Dermis microvascular lymphatic vessel endothelial cell (primary cell): Measurements from ENCODE around the gene TRIM40. TPM values are rescaled to one million over a fixed set of nuclear protein-coding genes. Genes with fewer than 3 reads are reported as not detected.

Experiments used
- DNase-seq, 2 donors: peaks; one replicate each; pipeline versions ENCODE4 v3.0.0 to v3.0.0-alpha.2; 2010; ENCODE audit warnings: low read depth in 2 of 2
- total RNA-seq: library from RNA; depleted of rRNA; stranded (reverse); fragments of >200 nt; gene quantifications from 2 replicates; pipeline ENCODE4 v1.2.1, GENCODE V29; 2014

Gene TRIM40
- total RNA-seq, 1 donor from 2014 or later: not detected

DNA sequence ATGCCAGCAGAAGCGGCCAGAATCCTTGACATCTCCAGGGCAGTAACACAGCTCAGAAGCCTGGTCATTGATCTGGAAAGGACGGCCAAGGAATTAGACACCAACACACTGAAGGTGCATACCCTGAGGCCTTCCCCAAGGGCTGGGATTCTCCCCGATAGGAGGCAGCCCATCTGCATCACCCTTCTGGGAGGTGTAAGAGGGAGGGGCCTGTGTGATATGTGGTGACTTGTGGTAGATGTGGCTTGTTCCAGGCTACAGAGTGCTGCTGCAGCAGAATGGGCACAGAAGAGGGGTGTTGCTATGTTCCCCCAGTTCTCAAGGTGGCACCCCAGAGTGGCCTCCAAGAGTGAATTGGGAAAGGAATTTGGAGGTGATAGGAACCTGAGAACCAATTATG is 11.2 kb downstream of the TRIM40 start:
- no peak for DNase-seq

DNA sequence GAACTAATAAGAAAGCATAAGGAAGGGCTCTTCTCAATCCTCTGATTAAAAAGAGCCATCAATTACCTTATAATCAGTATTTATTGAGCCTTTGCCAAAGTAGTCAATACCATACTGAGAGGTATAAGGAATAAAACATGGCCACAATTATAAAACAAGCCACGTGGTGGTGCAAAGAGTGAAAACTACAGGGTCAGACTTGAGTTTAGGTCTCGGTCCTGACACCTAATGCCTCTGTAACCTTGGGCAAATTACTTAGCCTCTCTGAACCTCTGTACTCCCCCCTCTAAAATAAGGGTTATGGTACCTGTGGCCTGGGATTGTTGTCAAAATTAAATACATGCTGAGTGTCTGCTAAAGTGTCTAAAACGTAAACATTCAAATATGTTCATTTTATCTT is 13.3 kb downstream of the TRIM40 start:
- DNase-seq: no peak

DNA sequence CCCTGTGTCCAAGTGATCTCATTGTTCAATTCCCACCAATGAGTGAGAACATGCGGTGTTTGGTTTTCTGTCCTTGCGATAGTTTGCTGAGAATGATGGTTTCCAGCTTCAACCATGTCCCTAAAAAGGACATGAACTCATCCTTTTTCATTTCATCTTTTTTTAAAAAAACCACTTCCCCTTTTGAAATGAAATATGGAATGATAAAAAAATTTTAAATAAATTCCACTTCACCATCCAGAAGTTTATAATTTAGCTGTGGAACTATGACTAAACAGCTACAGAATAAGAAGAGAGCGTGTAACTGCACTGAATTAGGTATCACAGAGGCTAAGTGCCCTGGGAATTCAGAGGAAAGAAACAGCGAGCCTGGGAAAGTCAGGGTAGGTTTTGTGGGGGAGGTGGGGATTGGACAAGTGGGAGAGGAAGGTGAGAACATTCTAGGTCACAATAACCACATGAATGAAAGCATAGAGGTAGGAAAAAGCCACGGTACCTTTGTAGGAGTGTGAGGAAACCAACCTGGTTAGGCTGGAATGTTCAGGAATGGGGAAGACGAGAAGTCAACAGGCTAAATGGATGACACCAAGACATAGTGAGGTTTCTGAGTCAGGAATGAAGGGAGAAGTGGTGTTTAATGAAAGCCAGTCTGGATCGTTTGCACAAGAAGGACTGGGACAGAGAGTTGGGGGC is 14.1 kb downstream of the TRIM40 start:
- DNase-seq: no peak

DNA sequence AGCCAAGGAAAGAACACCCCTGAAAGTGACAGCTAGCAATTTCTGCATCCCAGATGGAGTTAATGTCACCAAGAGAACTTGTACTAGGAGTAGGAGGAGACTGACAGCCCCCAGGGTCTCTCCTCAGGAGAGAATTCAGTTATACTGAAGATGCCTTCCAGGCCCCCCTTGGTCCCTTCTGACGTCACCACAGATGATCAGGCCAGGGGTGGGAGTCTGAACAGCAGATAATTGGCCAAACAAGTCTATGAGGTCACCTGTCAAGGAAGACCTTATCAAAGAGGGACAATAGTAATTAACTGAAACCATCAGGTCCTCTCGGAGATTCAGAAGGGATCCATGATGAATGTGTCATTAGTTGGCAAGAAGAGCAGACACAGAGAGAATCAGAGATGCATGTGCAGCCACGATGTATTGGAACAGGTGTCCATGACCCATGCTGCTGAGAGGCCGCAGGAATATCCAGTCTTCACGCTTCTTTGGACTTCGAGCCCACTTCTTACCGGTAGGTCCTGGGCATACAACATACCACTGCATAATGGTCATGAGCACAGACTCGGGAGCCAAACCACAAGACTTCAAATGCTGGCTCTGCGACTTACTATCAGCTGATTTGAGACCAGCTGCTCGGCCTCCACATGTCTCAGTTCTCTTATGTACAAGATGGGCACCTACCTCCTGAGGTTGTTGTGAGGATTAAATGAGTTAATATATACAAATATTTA is 14.9 kb downstream of the TRIM40 start:
- no peak for DNase-seq

DNA sequence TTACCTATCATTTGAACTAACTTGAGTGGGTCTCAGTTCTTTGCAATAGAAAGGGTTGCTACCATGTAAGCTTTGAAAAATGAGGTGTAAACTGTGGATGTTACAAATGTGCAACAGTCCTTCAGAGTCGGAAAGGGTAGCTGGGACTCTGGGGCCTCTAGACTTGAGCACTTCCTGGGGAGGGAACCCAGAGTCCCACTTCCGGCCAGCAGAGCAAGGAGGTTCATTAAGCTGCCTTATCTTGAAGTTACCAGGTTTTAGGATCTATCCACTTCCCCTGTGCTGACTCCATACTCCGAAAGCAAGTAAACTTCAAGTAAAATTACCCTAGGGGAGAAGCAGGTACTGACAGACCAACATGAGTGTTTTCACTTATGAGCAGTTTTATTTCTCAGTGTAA is 15.6 kb downstream of the TRIM40 start:
- no peak for DNase-seq

DNA sequence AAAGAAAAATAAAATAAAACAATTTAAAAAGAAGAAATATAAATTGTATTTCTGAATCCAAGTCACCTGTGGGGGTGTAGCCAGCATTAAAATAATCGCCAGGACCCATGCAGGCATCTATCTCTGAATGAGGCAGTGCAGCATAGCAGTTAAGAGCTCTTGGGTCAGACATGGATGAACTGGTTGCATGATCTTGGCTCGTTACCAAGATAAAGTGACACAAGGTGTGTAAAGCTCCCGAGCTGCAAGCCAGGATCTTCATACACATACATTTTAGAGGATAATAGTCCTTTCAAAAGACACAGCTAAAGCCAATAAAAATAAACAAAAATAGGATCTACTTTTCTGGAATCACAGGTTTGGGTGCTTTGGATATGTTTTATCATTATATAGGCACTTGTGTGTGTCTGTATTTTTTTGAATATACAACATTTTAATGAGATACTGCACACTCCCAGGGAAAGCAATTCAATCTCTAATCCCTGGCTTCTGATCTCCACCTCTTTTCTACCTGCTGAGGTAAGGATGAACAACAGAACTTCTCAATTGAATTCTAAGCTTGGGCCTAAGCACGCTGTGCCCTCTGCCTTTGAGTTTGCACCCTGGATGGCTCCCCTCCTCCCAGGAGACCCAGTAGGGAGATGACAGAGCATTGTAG is 16.2 kb downstream of the TRIM40 start:
- no peak for DNase-seq

DNA sequence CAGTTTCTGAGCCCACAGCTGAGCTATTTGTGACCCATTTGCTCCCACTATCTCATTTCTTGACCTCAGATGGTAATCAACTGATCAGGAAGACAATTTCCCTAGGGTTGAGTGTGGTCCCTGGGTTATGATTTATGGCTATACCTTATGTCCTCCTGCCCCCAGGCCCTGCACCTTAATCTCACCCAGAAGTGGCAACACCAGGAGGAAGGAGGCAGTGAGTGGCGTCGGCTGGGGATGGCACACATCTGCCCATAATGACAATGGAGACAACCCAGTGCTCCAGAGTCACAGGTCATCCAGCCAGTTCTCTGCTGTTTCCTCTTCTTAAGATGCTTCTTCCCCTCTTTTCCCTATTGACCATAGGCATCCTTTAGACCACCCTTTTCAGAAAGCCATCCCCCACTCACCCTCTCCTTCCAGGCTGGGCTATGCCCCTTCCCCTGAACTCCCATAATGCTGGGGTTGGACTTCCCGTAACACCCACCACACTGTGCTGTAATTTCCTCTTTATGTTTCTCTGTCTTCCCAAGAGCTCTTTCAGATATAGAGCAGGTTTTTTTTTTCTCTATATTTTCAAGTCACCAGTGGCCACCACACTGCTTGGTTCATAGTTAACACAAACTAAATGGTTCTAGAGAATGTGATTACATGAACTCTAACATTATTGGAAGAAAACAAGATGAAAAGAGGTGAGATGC is 17.1 kb downstream of the TRIM40 start:
- no peak for DNase-seq

DNA sequence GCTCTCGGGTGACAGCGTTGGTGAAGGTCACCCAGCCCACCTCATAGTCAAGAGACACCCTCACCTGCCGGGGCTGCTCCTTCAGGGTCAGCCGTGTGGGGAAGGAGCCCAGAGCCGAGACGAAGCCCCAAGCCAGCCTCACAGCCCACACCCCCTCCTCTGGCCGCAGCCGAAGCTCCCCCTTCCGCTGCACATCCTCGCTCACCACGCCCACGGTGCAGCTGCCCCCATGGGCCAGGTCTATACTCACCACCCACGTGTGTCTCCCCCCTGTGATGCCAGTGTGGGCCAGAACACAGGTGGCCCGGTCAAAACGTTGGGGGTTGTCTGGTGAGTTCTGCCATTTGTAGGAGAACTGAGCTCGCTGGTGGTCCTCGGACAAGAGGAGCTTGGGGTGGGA is 18.1 kb downstream of the TRIM40 start:
- no peak for DNase-seq

DNA sequence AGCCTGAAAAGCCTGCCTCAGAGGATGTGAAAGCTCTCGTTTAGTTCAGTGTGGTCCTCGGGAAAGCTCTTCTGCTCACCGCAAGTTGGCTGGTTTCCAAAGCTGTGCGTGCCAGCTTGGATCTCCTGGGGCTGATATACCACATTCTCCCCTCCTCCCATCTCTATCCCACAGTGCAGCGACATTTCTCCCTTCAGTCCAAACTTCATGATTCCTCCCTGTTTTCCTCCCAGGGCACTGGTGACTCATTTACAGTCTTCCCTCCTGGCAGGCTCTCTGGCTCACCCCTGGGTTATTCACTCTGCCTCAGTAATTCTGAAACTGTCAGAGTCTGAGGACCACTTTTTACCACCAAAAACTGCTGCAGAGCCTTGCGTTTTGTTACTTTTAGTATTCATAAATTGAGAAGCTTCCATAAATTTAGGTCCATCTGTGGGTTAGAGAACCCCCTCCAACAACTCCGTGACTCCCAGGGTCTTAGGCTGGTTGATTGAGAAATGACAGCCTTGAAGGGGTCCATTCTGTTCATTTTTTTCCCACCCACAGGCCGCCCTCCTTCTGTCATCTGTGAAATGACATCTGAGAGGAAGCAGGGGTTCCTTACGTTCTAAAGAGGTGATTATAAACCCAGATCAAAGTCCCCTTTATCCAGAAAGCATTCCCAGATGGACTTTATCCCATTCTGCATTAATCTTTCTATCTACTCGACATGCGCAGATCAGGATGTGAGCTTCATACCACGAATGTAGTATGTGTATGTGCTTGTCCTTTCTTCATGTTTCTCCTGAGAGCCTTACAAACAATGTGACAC is 19.0 kb downstream of the TRIM40 start:
- DNase-seq: peak; percentile 16 to 47

DNA sequence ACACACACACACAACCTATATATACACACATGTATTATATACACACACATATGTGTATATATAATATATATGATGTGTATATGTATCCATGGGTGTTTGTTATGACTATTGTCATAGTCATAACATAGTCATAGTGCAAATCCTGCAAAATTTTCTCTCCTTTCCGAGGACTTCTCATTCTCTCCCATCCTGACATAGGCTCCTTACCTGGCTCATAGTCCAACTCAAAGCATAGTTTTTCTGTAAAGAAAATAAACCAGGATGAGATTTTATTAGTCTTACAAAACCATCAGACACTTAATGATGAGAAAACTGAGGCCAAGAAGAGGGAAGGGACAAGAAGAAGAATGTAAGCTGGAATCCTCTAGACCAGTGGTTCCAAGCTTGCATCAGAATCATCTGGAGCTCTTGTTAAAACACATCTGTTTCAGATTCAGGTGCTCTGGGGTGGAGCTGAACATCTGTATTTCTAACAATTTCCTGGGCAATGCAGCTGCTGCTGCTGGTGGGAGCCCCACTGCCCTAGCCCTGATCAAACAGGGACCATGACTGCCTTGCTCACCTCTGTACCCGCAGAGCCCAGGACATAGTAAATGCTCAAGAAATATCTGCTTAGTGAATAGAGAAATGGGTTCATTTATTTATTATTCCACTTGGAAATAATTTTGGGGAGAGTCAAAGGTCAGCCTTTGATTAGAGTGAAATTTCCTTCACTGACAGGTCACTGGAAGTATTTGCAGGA is 19.8 kb downstream of the TRIM40 start:
- no peak for DNase-seq

DNA sequence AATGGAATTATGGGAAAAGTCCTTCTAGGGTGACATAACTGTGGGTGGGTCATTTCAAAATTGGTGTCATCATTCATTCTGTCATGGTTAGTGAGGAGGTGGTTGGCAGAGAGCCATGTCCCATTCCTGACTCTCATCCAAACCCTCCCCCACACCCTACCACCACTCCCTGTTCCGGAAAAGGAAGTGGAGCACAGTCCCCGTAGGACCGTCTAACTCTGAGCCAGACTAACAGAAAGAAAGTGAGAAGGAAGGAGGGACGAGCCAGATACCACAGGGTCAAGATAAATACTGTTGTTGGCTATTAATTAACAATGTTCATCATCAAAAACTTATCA is 20.3 kb downstream of the TRIM40 start:
- DNase-seq: peak; percentile 63 to 86

DNA sequence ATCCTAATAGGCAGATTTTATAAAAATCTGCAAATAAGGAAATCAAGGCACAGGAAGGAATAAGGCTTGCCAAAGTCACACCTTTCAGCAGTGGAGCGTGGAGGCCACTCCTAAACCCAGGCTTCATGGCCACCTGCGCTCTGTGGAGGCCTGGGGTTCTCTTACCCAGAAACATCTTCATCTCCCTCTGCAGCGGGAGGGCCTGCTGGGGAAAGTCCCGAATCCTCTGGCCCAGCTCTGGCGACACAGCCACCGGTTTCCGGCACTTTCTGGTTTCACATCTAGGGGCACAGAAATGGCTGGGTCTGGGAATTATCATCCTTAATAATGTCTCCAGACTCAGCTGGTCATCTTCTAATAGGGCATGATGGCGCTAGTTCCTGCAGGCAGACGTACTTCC is 20.8 kb downstream of the TRIM40 start:
- no peak for DNase-seq

DNA sequence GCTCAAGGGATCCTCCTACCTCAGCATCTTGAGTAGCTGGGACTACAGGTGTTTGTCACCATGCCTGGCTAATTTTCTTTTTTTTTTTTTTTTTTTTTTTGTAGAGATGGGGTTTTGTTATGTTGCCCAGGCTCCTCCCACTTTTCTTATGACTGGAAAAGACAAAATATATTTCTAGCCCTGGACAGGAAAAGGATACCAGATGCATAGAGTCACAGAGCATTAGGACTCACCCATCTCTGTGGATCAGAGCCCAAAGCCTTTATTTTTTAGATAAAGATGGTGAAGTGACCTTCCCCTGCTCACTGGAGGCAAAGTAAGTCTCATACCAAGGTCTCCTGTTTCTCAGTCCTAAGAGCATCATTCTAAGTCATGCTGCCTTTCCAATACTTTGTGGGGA is 21.6 kb downstream of the TRIM40 start:
- no peak for DNase-seq

DNA sequence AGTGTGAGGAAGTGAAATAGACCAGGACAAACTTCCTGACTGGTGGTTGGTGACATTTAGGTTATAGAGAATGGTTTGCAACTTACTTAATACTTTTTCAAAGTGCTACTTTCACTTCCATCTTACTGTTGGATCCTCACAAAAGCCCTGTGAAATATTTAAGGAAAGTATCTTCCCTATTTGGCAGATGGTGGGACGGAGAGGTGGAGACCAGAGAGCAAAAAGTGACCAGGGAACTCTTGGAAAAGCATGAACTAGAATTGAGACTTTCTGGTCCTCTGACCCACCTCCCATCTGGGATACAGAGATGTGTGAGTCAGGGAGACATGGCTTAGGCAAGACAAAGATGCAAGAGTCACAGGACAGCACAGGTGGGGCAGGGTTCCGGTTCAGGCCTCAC is 22.1 kb downstream of the TRIM40 start:
- no peak for DNase-seq

DNA sequence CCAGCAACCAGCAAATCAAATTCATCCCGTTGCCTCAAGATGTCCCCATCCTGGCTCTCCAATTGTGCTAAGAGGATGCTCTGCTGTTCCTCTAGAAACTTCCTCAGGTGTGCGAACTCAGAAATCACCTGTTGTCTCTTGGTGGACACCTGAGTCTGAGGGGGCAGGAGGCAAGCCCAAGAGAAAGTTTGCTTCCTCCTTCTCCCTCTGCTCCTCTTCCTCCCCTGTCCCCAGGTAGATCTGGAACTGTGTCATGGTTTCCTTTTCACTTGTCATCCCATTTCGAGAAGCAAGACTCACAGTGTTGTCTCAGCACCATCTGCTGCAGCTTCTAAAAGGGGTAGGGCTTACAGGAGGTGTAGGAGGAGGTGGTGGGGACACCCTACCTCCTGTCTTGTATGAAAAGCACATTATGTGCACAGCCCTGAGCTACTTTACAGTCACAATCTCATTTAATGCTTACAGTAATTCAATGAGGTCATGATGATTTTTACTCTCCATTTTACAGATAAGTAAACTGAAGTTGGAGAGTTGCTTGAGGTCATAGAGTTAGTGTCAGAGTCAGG is 22.6 kb downstream of the TRIM40 start:
- no peak for DNase-seq

DNA sequence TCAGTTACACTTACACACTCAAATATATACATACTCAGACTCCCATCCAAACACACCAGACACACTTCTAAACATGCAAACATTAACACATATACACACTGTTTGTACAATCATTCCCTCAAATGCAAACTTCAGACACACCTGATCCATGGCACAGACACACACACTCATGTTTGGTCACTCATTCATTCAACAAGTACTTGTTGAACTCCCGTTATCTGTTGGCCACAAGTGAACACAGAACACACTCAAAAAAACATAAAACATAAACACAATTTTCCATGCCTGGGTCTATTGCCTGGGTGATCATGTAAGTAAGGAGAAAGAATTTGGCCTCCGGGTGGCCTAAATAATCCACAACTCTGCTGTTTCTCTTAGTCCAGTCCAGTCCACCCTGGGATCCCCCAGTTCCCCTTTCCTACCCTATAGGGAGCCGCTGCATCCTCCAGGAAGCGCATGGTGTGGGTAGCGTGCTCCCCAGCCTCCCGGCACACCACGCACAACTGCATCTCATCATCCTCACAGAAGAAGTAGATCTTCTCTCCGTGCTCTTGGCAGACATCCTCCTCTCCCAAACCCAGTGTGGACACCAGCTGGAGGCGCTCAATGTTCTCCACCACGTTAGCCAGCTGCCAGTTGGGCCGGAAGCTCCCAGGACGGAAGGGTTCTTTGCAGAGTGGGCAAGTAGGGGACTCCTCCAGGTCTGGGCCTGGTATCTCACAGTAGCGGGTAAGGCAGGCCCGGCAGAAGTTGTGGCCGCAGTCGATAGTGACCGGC is 24.3 kb downstream of the TRIM40 start:
- no peak for DNase-seq

DNA sequence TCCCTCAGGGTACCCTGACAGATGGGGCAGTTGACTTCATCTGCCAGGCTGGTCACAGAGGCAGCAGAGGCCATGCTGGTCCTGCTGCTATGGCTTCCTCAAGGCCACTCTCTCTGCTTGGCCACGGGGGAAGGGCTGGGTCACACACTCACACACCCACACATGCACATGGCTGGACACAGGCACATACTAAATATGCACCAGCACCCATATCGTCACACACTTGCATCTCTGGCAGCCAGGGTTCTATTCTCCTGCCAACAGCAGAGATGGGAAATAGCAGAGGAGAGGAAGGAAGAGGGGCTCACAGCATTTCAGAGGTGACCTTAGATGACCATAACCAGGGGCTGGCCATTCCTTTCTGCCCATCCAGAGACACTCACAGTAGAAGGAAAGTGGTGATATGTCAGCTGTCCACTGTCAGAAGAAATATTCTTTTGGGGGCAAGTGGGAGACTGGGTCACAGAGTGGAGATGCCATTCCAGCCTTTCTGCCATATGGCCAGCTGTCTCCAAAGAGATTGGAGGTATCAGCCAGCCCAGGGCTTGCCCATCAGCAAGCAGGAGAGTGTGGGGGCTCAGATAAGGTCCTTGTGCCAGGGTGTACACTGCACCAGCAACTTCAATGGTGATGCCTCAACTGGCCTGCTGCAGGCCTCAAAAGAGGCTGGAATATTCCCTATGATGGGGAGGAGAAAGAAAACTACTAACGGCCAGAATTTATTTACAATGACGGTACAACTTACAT is 25.0 kb downstream of the TRIM40 start, which contains the start of gene TRIM10:
TRIM10 (minus strand) TSS at position 427 of the 747 bp plus-strand sequence; CDS start at position 74, 353 bp downstream.
- DNase-seq: no peak

DNA sequence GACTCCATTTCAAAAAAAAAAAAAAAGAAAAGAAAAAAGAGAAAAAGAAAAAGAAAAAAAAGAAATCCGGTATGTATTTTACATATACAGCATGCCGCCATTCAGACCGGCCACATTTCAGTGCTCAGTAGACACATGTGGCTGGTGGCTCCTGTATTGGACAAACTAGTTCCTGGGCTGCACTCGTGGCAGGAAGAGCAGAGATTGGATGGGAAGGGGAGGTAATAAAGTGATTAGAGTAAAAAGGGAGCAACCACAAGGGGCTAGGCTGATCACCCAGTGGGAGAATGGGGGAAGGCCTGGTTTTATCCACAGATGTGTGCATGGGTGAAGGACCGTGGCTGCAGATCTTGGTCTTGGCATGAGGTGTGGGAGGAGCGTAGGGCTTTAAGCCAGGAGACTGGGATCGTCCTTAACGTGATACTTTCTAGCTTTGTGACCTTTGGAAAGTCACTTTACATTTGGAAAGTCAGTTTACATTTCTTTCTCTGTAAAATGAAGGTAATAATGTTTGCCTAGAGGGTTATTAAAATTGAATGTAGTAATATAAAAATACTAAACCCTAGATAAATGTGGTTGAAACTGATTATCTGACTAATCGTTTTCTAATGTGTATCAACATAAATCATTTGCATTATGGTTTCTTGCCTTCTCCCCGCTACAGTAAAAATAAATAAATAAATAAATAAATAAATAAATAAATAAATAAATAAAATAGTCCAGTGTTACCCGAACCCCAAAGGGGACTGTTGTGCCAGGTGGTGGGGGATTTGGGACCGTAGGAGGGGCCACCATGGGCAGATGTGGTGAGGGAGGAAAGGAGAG is 26.5 kb downstream of the TRIM40 start:
- DNase-seq: no peak
